Measurements from ENCODE around the gene FXR2. TPM values are rescaled to one million over a fixed set of nuclear protein-coding genes. Genes with fewer than 3 reads are reported as not detected.

The FXR2 gene
- total RNA-seq, 1 donor from 2014 or later, result 44.2 TPM

DNA sequence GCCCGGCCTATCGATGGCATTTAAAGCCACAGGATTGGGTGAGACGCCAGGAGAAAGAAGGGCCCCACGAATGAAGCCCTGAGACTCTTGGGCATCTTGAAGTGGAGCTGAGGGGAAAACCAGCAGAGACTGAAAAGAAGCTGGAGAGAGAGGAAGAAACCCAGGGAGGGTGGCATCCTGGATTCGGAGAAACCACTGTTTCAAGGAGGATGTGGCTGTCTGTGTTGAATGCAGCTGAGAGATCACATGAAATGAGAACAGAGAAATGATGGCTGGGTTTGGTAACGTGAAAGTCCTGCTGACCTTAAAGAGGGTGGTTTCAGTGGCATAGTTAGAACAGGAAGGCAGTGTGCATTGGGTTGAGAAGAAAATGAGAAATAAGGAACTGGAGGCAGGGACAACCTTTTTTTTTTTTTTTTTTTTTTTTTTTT, 62.1 kb downstream of the FXR2 start:
- Mint-ChIP-seq H3K4me1 (ENCODE audit: unreplicated experiment) (peaks cover 21% of the 10 kb centered on the region), H3K27ac (no peak overlapping the region), H3K27me3 (peaks cover 3% of the 10 kb centered on the region), H3K4me3 (no peak overlapping the region), H3K36me3 (no peaks in the 10 kb centered on the region), H3K9me3 (no peaks in the 10 kb centered on the region)
- no peak for DNase-seq (ENCODE audit: extremely low spot score, unreplicated experiment)
- TF ChIP-seq CTCF (conservative IDR thresholded peaks at IDR 0.05), result no peak

DNA sequence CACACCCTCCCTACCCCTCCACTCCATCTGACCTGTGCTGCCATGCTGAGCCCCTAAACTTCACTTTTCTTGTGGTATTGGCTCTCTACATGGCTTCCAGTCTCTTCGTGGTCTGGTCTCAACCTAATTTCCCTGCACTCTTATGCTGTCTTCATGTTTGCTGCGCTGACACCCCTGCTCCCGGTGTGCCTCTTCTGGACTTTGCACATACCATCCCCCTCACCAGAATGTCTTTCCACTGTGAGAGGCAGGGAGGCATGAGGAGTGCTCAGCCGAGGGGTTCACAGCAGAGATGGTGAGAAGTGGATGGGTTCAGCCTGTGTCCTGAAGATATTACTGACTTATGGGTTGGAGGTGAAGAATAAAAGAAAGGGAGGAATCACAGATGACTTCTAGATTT, 63.3 kb downstream of the FXR2 start:
- peak overlapping the region; percentile 18 for H3K4me3 Mint-ChIP-seq
- H3K27ac Mint-ChIP-seq, result peak overlapping the region; percentile 52
- peaks cover 3% of the 10 kb centered on the region for H3K27me3 Mint-ChIP-seq
- TF ChIP-seq CTCF (conservative IDR thresholded peaks at IDR 0.05), result no peak
- no peak for DNase-seq (ENCODE audit: extremely low spot score, unreplicated experiment)
- no peaks in the 10 kb centered on the region for H3K36me3 Mint-ChIP-seq
- H3K4me1 Mint-ChIP-seq (ENCODE audit: unreplicated experiment), result peaks cover 21% of the 10 kb centered on the region
- H3K9me3 Mint-ChIP-seq, result no peaks in the 10 kb centered on the region

DNA sequence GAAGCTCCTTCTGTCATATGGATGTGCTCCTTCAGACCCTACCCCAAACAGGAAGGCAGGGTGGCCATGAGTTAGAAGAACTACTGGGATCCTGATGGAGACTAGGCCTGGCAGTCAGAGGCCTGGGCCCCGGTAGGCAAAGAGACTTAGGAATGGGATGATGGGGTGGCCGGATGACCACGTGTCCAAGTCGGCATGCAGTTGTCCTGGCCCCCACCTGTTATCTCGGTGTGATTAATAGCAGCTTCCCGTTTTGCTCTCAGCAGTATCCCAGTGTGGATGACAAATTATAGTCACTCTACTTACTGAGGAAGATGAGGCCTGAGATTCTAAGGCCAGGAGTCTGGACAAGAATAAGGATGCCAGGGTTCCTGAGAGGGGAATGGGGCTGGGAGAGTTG, 64.4 kb downstream of the FXR2 start:
- Mint-ChIP-seq H3K27me3 (peaks cover 3% of the 10 kb centered on the region), H3K27ac (no peak overlapping the region), H3K9me3 (no peaks in the 10 kb centered on the region), H3K36me3 (no peaks in the 10 kb centered on the region), H3K4me3 (peak overlapping the region; percentile 36), H3K4me1 (ENCODE audit: unreplicated experiment) (peaks cover 16% of the 10 kb centered on the region)
- DNase-seq (ENCODE audit: extremely low spot score, unreplicated experiment), result no peak
- TF ChIP-seq CTCF (conservative IDR thresholded peaks at IDR 0.05), result no peak

DNA sequence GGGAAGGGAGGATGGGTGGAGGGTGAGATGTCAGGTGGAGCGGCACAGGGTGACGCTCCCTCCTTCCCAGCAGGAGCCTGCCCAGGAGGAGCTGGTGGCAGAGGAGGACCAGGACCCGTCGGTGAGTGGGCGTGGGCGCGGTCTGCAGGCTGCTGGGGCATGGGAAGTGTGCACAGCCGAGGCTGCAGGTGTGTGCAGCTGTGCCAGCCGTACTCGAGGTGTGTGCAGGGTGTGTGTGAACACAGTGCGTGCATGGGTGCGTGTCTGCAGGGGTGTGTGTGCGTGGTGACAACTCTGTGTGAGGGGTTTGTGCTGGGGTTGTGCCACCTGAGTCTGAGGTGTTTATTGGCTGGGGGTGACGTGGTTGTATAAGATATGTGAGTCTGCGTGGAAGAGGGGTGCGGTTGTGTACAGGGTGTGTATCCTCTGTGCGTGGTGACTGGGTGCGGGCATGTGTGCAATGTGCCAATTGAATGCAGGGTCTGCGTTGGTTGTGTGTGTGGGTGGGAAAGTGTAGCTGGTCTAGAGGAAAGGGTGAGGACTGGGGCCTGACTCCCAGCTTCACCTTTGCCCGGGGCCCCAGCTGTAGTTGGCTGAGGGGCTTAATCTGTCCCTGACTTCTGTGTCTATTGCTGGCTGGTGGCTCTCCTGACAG, 65.2 kb downstream of the FXR2 start:
- peaks cover 13% of the 10 kb centered on the region for H3K4me1 Mint-ChIP-seq (ENCODE audit: unreplicated experiment)
- H3K4me3 Mint-ChIP-seq, result peak overlapping the region; percentile 82
- TF ChIP-seq CTCF (conservative IDR thresholded peaks at IDR 0.05), result no peak
- H3K9me3 Mint-ChIP-seq, result no peaks in the 10 kb centered on the region
- peak overlapping the region; percentile 82 for H3K27ac Mint-ChIP-seq
- H3K36me3 Mint-ChIP-seq, result no peaks in the 10 kb centered on the region
- H3K27me3 Mint-ChIP-seq, result peaks cover 3% of the 10 kb centered on the region
- DNase-seq (ENCODE audit: extremely low spot score, unreplicated experiment), result no peak

GRCh38 chr17:7548585-7549400, 65.9 kb downstream of the FXR2 start, which contains the start of gene TNFSF12:
Gene TNFSF12, plus strand, starts transcription at chr17:7549058. Its CDS starts 96 bp downstream, at chr17:7549154.
- no peak for DNase-seq (ENCODE audit: extremely low spot score, unreplicated experiment)
- Mint-ChIP-seq H3K27ac (peak within 1 kb of the TSS; percentile 82), H3K4me3 (peak within 1 kb of the TSS; percentile 84), H3K4me1 (ENCODE audit: unreplicated experiment) (peaks cover 13% of the 10 kb centered on the region), H3K36me3 (no peaks in the 10 kb centered on the region), H3K9me3 (no peaks in the 10 kb centered on the region), H3K27me3 (peaks cover 5% of the 10 kb centered on the region)
- TF ChIP-seq CTCF (conservative IDR thresholded peaks at IDR 0.05), result peak; percentile 31

Data from type B pancreatic cell (in vitro differentiated cells).